OCI-LY7 (cell line): Measurements from ENCODE around the gene TBC1D8. TPM values are rescaled to one million over a fixed set of nuclear protein-coding genes. Genes with fewer than 3 reads are reported as not detected.

Experiments
- BruUV-seq: library from RNA; stranded (reverse); fragments of 400-500 nt; replicated peaks from 2 replicates; lab custom pipeline; 2021; lab: Mats Ljungman, UMichigan
- CTCF ChIA-PET: fragments of 300-600 bp; sonication (Branson Sonifier 250); formaldehyde crosslinking; loops from one replicate; lab custom pipeline; 2022; ENCODE audit warnings: antibody characterized with exemption; ENCODE audit not compliant: unreplicated experiment; lab: Charles Lee
- POLR2A ChIA-PET: fragments of 300-600 bp; sonication (Branson Sonifier 250); formaldehyde crosslinking; loops from one replicate; lab custom pipeline; 2022; ENCODE audit warnings: antibody characterized with exemption; lab: Charles Lee
- DNase-seq: peaks from one replicate; pipeline ENCODE4 v3.0.0-alpha.2; 2015; ENCODE audit warnings: low spot score
- H2AFZ ChIP-seq: fragments of 200-600 bp; sonication (generic), shearing (Covaris generic); 2 replicates; pipeline ENCODE4 v1.6.1; 2014; ENCODE audit warnings: mild to moderate bottlenecking, antibody characterized with exemption, low read length, moderate library complexity
- H3K27ac ChIP-seq: fragments of 200-600 bp; sonication (generic); 2 replicates; pipeline ENCODE4 v1.5.1; 2014; ENCODE audit warnings: mixed run types, low read depth, mild to moderate bottlenecking, moderate library complexity, low read length, inconsistent platforms; ENCODE audit not compliant: poor library complexity, severe bottlenecking
- H3K36me3 ChIP-seq: fragments of 200-600 bp; sonication (generic); 2 replicates; pipeline ENCODE4 v1.6.1; 2014; ENCODE audit warnings: mild to moderate bottlenecking, antibody characterized with exemption, low read length, moderate library complexity, mixed read lengths; ENCODE audit not compliant: insufficient read depth
- H3K4me1 ChIP-seq: fragments of 200-600 bp; sonication (generic); 2 replicates; pipeline ENCODE4 v1.5.1; 2014; ENCODE audit warnings: mild to moderate bottlenecking, low read length; ENCODE audit not compliant: insufficient read depth, poor library complexity, severe bottlenecking
- H3K4me2 ChIP-seq: fragments of 200-600 bp; sonication (generic); 2 replicates; pipeline ENCODE4 v1.6.1; 2014; ENCODE audit warnings: mild to moderate bottlenecking, low read length
- H3K4me3 ChIP-seq: fragments of 200-600 bp; sonication (generic); 2 replicates; pipeline ENCODE4 v1.5.1; 2014; ENCODE audit warnings: mild to moderate bottlenecking, low read depth, low read length; ENCODE audit not compliant: poor library complexity, severe bottlenecking
- H3K79me2 ChIP-seq: fragments of 200-600 bp; sonication (generic); 2 replicates; pipeline ENCODE4 v1.6.1; 2016; ENCODE audit warnings: low read depth, mild to moderate bottlenecking, low read length, moderate library complexity, mixed read lengths; ENCODE audit not compliant: insufficient read depth
- H3K9me2 ChIP-seq: fragments of 200-600 bp; sonication (generic); 2 replicates; pipeline ENCODE4 v1.6.1; 2016; ENCODE audit warnings: mild to moderate bottlenecking, low read length, mixed read lengths; ENCODE audit not compliant: insufficient read depth
- H3K9me3 ChIP-seq: fragments of 200-600 bp; sonication (generic); 2 replicates; pipeline ENCODE4 v1.6.1; 2014; ENCODE audit warnings: mild to moderate bottlenecking, mixed run types, low read length, mixed read lengths
- H4K20me1 ChIP-seq: fragments of 200-600 bp; sonication (generic); 2 replicates; pipeline ENCODE4 v1.6.1; 2014; ENCODE audit warnings: mild to moderate bottlenecking, antibody characterized with exemption, low read length, moderate library complexity, mixed read lengths; ENCODE audit not compliant: insufficient read depth
- EZH2phosphoT487 ChIP-seq: fragments of 200-600 bp; sonication (generic); IDR thresholded peaks from 2 replicates; pipeline ENCODE4 v1.6.1; 2018; ENCODE audit warnings: low read depth, borderline replicate concordance, mild to moderate bottlenecking, mixed run types, antibody characterized with exemption, low read length, moderate library complexity, mixed read lengths
- intact Hi-C: fragments of 100-400 bp; cut with micrococcal nuclease; formaldehyde crosslinking; loops from one replicate; pipeline ENCODE4 v1.10.0; 2022; ENCODE audit not compliant: unreplicated experiment
- total RNA-seq, 2 experiments: library from RNA; depleted of rRNA in 1 of 2; stranded (reverse); fragments of >200 nt in 1 of 2; shearing (Covaris generic) in 1 of 2; gene quantifications; 2 replicates each; pipeline ENCODE4 v1.2.3, GENCODE V29; 2014 to 2022
- TF ChIP-seq, protein P1 (sequence below): fragments of 200-600 bp; sonication (generic); conservative IDR thresholded peaks from 2 replicates; pipeline ENCODE4 v1.5.1; 2014; ENCODE audit warnings: mild to moderate bottlenecking, antibody characterized with exemption, low read length, moderate library complexity, mixed read lengths

TBC1D8 gene
- total RNA-seq, 2 experiments from 2014 or later: 0.22 to 0.49 TPM

GRCh38 chr2:100989666-100990065 is 161.5 kb downstream of the TBC1D8 start:
- Histone ChIP-seq H3K27ac (no peak overlapping the region), H3K4me2 (no peak overlapping the region), H4K20me1 (no peaks in the 10 kb centered on the region), H3K4me3 (no peak overlapping the region), H3K9me3 (no peaks in the 10 kb centered on the region), H3K4me1 (no peaks in the 10 kb centered on the region), H3K79me2 (no peaks in the 10 kb centered on the region), H3K36me3 (no peaks in the 10 kb centered on the region), H2AFZ (no peak overlapping the region), H3K9me2 (no peaks in the 10 kb centered on the region)
- CTCF ChIA-PET: no interaction called here
- intact Hi-C loops: no loop called here
- DNase-seq: no peak
- POLR2A ChIA-PET: no interaction called here
- BruUV-seq: no TSS peak
- TF ChIP-seq, protein P1, sequence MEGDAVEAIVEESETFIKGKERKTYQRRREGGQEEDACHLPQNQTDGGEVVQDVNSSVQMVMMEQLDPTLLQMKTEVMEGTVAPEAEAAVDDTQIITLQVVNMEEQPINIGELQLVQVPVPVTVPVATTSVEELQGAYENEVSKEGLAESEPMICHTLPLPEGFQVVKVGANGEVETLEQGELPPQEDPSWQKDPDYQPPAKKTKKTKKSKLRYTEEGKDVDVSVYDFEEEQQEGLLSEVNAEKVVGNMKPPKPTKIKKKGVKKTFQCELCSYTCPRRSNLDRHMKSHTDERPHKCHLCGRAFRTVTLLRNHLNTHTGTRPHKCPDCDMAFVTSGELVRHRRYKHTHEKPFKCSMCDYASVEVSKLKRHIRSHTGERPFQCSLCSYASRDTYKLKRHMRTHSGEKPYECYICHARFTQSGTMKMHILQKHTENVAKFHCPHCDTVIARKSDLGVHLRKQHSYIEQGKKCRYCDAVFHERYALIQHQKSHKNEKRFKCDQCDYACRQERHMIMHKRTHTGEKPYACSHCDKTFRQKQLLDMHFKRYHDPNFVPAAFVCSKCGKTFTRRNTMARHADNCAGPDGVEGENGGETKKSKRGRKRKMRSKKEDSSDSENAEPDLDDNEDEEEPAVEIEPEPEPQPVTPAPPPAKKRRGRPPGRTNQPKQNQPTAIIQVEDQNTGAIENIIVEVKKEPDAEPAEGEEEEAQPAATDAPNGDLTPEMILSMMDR: no peak
- TF ChIP-seq EZH2phosphoT487: no peak

DNA sequence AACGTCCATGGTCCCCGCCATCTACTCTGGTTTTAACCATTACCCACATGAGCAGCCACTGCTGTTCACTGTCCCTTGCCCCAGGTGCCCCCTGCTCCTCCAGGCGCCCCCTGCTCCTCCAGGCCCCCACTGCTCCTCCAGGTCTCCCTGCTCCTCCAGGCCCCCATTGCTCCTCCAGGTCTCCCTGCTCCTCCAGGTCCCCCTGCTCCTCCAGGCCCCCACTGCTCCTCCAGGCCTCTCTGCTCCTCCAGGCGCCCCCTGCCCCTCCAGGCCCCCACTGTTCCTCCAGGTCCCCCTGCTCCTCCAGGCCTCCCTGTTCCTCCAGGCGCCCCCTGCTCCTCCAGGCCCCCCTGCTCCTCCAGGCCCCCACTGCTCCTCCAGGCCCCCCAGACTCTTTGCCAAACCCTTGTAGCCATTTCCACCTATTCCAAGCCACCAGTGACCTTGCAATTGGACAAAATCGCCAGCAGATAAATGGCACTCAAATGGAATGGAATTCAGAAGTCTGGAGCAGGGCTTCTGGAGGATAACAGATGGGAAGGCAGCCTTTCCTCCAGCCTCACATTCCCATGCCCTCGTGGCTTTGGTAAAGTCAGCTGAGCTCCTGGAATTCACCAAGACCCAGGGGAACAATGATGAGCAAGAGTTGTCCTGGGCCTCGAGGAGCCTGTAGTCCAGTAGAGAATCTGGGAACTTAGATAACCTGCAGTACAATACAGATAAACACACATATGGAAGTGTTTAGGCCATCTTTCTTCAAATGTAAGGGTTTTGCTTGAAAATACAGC is 162.4 kb downstream of the TBC1D8 start:
- Histone ChIP-seq H2AFZ (no peak overlapping the region), H3K4me2 (no peak overlapping the region), H3K36me3 (no peaks in the 10 kb centered on the region), H4K20me1 (no peaks in the 10 kb centered on the region), H3K4me3 (no peak overlapping the region), H3K9me3 (no peaks in the 10 kb centered on the region), H3K27ac (no peak overlapping the region), H3K4me1 (no peaks in the 10 kb centered on the region), H3K79me2 (no peaks in the 10 kb centered on the region), H3K9me2 (no peaks in the 10 kb centered on the region)
- no peak for DNase-seq
- CTCF ChIA-PET: no interaction called here
- no TSS peak for BruUV-seq
- POLR2A ChIA-PET: no interaction called here
- TF ChIP-seq EZH2phosphoT487: no peak
- TF ChIP-seq, protein P1: no peak
- intact Hi-C loops: no loop called here

GRCh38 chr2:100987974-100988373 is 163.2 kb downstream of the TBC1D8 start:
- H3K79me2 ChIP-seq: no peaks in the 10 kb centered on the region
- H3K9me2 ChIP-seq: no peaks in the 10 kb centered on the region
- H3K4me3 ChIP-seq: no peak overlapping the region
- POLR2A ChIA-PET: interaction anchor here (0.5 kb wide), 1 partner anchor 415 kb away, joined by 4 read pairs; no protein-coding TSS in a partner anchor
- no peaks in the 10 kb centered on the region for H3K36me3 ChIP-seq
- H2AFZ ChIP-seq: no peak overlapping the region
- CTCF ChIA-PET: no interaction called here
- DNase-seq: no peak
- intact Hi-C loops: no loop called here
- H3K27ac ChIP-seq: no peak overlapping the region
- no peaks in the 10 kb centered on the region for H4K20me1 ChIP-seq
- no peak overlapping the region for H3K4me2 ChIP-seq
- no peaks in the 10 kb centered on the region for H3K4me1 ChIP-seq
- no TSS peak for BruUV-seq
- TF ChIP-seq, protein P1: no peak
- no peak for TF ChIP-seq EZH2phosphoT487
- no peaks in the 10 kb centered on the region for H3K9me3 ChIP-seq
